GM19099 (cell line): Measurements from ENCODE around the gene TXNDC17.

Experiments
- POLR2A ChIP-seq: IDR thresholded peaks from 3 replicates; pipeline ENCODE4 v1.6.1; 2011; ENCODE audit warnings: low read depth; ENCODE audit not compliant: insufficient read length; ENCODE audit errors: extremely low read depth

The TXNDC17 gene

GRCh38 chr17:6651919-6652452 is 11.1 kb downstream of the TXNDC17 start:
- TF ChIP-seq POLR2A = no peak

- TF ChIP-seq POLR2A = no peak
These were observed 14.2 kb downstream of the TXNDC17 start for GRCh38 chr17:6654841-6655731.

GRCh38 chr17:6656797-6657632 is 16.2 kb downstream of the TXNDC17 start:
- peak; percentile 30 for TF ChIP-seq POLR2A

- TF ChIP-seq POLR2A = no peak
These were observed 16.9 kb downstream of the TXNDC17 start for GRCh38 chr17:6657633-6658287.

- TF ChIP-seq POLR2A = no peak
These were observed 19.2 kb downstream of the TXNDC17 start for GRCh38 chr17:6660101-6660500.

GRCh38 chr17:6660805-6661463 is 20.1 kb downstream of the TXNDC17 start:
- TF ChIP-seq POLR2A = no peak

GRCh38 chr17:6661464-6661848 is 20.6 kb downstream of the TXNDC17 start:
- no peak for TF ChIP-seq POLR2A

GRCh38 chr17:6666077-6666521 is 25.2 kb downstream of the TXNDC17 start:
- TF ChIP-seq POLR2A = no peak

- TF ChIP-seq POLR2A = no peak
These were observed 25.7 kb downstream of the TXNDC17 start for GRCh38 chr17:6666557-6666956.

GRCh38 chr17:6667516-6667915 is 26.7 kb downstream of the TXNDC17 start:
- TF ChIP-seq POLR2A = no peak

- TF ChIP-seq POLR2A = no peak
These were observed 27.4 kb downstream of the TXNDC17 start for GRCh38 chr17:6668219-6668618.

GRCh38 chr17:6668727-6669425 is 28.0 kb downstream of the TXNDC17 start:
- no peak for TF ChIP-seq POLR2A

GRCh38 chr17:6669479-6670212 is 28.8 kb downstream of the TXNDC17 start:
- TF ChIP-seq POLR2A = no peak
